Lower lobe of right lung (tissue), 2 donors: ENCODE data around the gene FGF1. TPM values are rescaled to one million over a fixed set of nuclear protein-coding genes. Genes with fewer than 3 reads are reported as not detected.

ENCODE experiments used
- ATAC-seq, 2 donors: fragments of 200-7000 bp; cut with Tn5 transposase; one replicate each; pipeline ENCODE4 v1.9.1; 2020 to 2022; ENCODE audit warnings: mild to moderate bottlenecking in 2 of 2, moderate library complexity in 2 of 2
- DNase-seq: peaks from one replicate; pipeline ENCODE4 v3.0.0-alpha.2; 2020
- H3K27ac ChIP-seq: fragments of 200-600 bp; one replicate; pipeline ENCODE4 v1.8.0; 2022
- H3K27me3 ChIP-seq: fragments of 200-600 bp; one replicate; pipeline ENCODE4 v1.8.0; 2022; ENCODE audit warnings: low read depth
- H3K36me3 ChIP-seq: fragments of 200-600 bp; one replicate; pipeline ENCODE4 v1.8.0; 2022; ENCODE audit warnings: mild to moderate bottlenecking
- H3K4me1 ChIP-seq: fragments of 200-600 bp; one replicate; pipeline ENCODE4 v1.8.0; 2022
- H3K4me3 ChIP-seq: fragments of 200-600 bp; one replicate; pipeline ENCODE4 v1.8.0; 2022; ENCODE audit warnings: mild to moderate bottlenecking
- H3K9me3 ChIP-seq: fragments of 200-600 bp; one replicate; pipeline ENCODE4 v1.8.0; 2022
- CTCF ChIP-seq: fragments of 200-600 bp; IDR thresholded peaks from one replicate; pipeline ENCODE4 v1.8.0; 2022; ENCODE audit warnings: antibody characterized with exemption, mild to moderate bottlenecking
- intact Hi-C: fragments of 100-400 bp; cut with DNase I; formaldehyde crosslinking; loops from one replicate; pipeline ENCODE4 v1.11.0; 2022
- total RNA-seq: library from RNA; stranded (reverse); fragmentation: NEBNext Ultra II Directional; extraction: Animal tissue kit (Norgen Biotek cat#: 25700); gene quantifications from one replicate; pipeline ENCODE4 v1.2.1, GENCODE V29; 2021
- donor health status: DM: no; HTN: yes; CAD: no; lungs with severe emphysema.

The FGF1 gene
- total RNA-seq, 1 donor from 2014 or later = 0.97 TPM

- H3K4me3 ChIP-seq = no peak overlapping the region
- intact Hi-C loops = no loop called here
- no peaks in the 10 kb centered on the region for H3K27me3 ChIP-seq
- no peak for TF ChIP-seq CTCF
- no peak for DNase-seq
- ATAC-seq = no peak
- H3K36me3 ChIP-seq = no peaks in the 10 kb centered on the region
- no peak overlapping the region for H3K27ac ChIP-seq
- H3K9me3 ChIP-seq = no peaks in the 10 kb centered on the region
- H3K4me1 ChIP-seq = peaks cover 21% of the 10 kb centered on the region
Observed at GRCh38 chr5:142722896-142723295, 37.0 kb upstream of the FGF1 start.

- H3K27me3 ChIP-seq = no peaks in the 10 kb centered on the region
- no peak overlapping the region for H3K27ac ChIP-seq
- no peaks in the 10 kb centered on the region for H3K36me3 ChIP-seq
- H3K4me3 ChIP-seq = no peak overlapping the region
- DNase-seq (no peak), ATAC-seq (no peak)
- intact Hi-C loops = no loop called here
- no peaks in the 10 kb centered on the region for H3K9me3 ChIP-seq
- no peak for TF ChIP-seq CTCF
- peaks cover 28% of the 10 kb centered on the region for H3K4me1 ChIP-seq
Observed at GRCh38 chr5:142722146-142722545, 36.3 kb upstream of the FGF1 start.

DNA sequence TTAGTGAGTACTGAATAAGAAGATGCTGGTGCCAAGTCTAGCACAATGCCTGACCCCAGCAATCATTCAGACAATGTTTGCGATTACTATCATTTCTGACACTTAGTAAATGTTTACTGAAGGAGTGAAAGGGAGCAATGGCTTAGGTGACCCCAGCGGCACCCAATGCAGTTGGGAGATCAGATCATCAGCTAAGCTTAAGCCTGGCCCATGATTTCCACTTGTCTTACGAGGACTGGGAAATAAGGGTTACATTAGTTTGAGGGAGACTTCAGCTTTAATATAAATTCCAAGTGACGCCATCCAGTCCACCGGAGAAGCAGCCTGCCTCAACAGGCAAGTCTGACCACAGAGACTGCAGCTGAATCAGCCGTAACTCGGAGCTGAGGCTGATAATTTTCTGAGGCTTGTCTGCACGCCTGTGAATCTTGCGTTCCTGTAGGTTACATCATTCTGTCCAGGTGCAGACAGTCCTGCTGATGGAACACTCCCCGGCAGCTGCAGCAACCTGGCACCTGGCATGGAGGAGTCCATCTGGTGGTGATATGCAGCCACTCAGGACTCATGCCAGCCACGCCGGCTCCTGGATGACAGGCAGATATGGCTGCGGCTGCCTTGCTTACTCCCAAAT lies 34.9 kb upstream of the FGF1 start:
- Histone ChIP-seq H3K9me3 (no peaks in the 10 kb centered on the region), H3K27ac (no peak overlapping the region), H3K36me3 (no peaks in the 10 kb centered on the region), H3K4me1 (peaks cover 19% of the 10 kb centered on the region), H3K27me3 (no peaks in the 10 kb centered on the region), H3K4me3 (no peak overlapping the region)
- no peak for TF ChIP-seq CTCF
- intact Hi-C loops = no loop called here
- peak; percentile 52 for DNase-seq
- ATAC-seq = peak in 1 of 2 donors; percentile 10

DNA sequence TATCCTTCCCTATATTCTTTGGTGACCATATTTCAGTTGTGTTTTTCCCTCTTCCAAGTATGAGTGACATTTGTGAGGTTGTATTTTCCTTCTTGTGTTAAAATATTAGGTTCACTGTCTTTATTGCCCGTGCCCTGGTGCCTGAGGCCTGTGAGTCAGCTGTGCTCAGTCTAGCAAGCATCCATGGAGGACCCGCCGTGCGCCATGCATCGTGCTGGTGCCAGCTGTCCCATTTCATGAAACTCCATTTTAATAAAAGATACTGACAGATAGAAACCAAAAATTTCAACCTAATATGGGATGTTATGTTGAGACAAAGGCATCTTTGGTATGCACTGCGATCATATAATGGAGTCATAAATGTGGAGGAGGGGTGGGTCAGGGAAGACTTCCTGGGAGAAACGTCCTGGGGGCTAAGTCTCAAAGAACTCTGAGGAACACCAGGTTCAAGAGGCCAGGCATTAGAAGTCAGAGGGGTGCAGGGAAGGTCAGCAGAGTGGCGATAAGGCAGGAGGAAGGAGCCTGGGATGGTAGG lies 34.0 kb upstream of the FGF1 start:
- H3K4me3 ChIP-seq = no peak overlapping the region
- no peak for DNase-seq

DNA sequence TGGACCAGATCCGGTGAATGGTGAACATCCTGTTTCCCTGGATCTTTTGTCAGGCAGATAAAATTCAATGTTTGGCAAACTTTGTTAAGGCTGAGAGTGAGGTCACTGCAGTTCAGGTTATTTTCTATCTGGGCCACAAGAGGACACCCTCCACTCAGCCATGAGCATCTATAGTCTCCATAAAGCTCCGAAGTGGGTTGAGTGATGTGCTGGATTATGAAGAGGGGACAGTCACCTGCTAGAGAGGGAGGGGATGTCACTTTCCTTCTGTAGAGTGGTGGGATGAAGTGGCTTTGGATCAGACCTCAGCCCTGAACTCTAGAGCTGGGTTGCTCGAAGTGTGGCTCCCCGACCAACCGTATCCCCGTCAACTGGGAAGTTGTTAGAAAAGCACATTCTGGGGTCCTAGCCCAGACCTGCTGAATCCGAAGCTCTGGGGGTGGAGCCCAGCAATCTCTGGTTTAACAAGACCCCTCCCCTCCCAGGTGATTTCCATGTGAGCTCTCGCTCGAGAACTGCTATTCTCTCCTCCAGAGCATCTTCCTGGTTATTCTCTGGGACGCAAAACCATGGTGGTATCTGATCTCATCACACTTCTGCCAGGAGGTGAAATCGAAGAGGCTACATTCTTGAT lies 31.8 kb upstream of the FGF1 start:
- H3K4me1 ChIP-seq = peaks cover 24% of the 10 kb centered on the region
- intact Hi-C loops = loop anchor here (5.0 kb wide), 1 partner anchor 170 kb away; no protein-coding TSS in a partner anchor
- no peaks in the 10 kb centered on the region for H3K36me3 ChIP-seq
- H3K27ac ChIP-seq = no peak overlapping the region
- peak; percentile 40 to 56 for ATAC-seq
- TF ChIP-seq CTCF = peak; percentile 55
- H3K9me3 ChIP-seq = no peaks in the 10 kb centered on the region
- DNase-seq = no peak
- no peak overlapping the region for H3K4me3 ChIP-seq
- H3K27me3 ChIP-seq = no peaks in the 10 kb centered on the region

More for the DNA sequence above, 34.0 kb upstream of the FGF1 start:
- no peak for TF ChIP-seq CTCF
- Histone ChIP-seq H3K36me3 (no peaks in the 10 kb centered on the region), H3K27ac (no peak overlapping the region), H3K4me1 (peaks cover 17% of the 10 kb centered on the region), H3K9me3 (no peaks in the 10 kb centered on the region), H3K27me3 (no peaks in the 10 kb centered on the region)
- ATAC-seq = no peak
- intact Hi-C loops = loop anchor here (5.0 kb wide), 1 partner anchor 167 kb away; no protein-coding TSS in a partner anchor
